HEK293T (cell line): ENCODE data around the gene XPO1.
"Not testable (repeated sequence)": the region's sequence is repeated elsewhere in the genome, so short reads cannot be mapped to it uniquely, and the experiment has no call there.

Source experiments
- ARNT ChIP-seq: fragments of 450-650 bp; IDR thresholded peaks from 2 replicates; pipeline ENCODE4 v1.6.1; 2017; ENCODE audit warnings: mild to moderate bottlenecking
- BHLHE40 ChIP-seq: fragments of 450-650 bp; IDR thresholded peaks from 2 replicates; pipeline ENCODE4 v1.6.1; 2016; ENCODE audit warnings: mild to moderate bottlenecking, moderate library complexity, borderline replicate concordance
- CTBP1 ChIP-seq: fragments of 450-650 bp; IDR thresholded peaks from 2 replicates; pipeline ENCODE4 v1.6.1; 2016; ENCODE audit warnings: borderline replicate concordance
- ELF4 ChIP-seq: fragments of 450-650 bp; IDR thresholded peaks from 2 replicates; pipeline ENCODE4 v1.6.1; 2017; ENCODE audit warnings: antibody characterized with exemption
- FOXA1 ChIP-seq: fragments of 450-650 bp; IDR thresholded peaks from 2 replicates; pipeline ENCODE4 v1.6.1; 2016; ENCODE audit warnings: mild to moderate bottlenecking
- FOXK2 ChIP-seq: fragments of 450-650 bp; IDR thresholded peaks from 2 replicates; pipeline ENCODE4 v1.6.1; 2016; ENCODE audit warnings: mild to moderate bottlenecking
- FOXM1 ChIP-seq: fragments of 450-650 bp; IDR thresholded peaks from 2 replicates; pipeline ENCODE4 v1.6.1; 2017; ENCODE audit warnings: mild to moderate bottlenecking, borderline replicate concordance
- NFRKB ChIP-seq: fragments of 450-650 bp; IDR thresholded peaks from 2 replicates; pipeline ENCODE4 v1.6.1; 2016; ENCODE audit warnings: mild to moderate bottlenecking, moderate library complexity
- SP1 ChIP-seq: fragments of 450-650 bp; IDR thresholded peaks from 2 replicates; pipeline ENCODE4 v1.6.1; 2017
- TARDBP ChIP-seq: fragments of 450-650 bp; IDR thresholded peaks from 2 replicates; pipeline ENCODE4 v1.6.1; 2016
- ZNF384 ChIP-seq: fragments of 450-650 bp; IDR thresholded peaks from 2 replicates; pipeline ENCODE4 v1.6.1; 2016

DNA sequence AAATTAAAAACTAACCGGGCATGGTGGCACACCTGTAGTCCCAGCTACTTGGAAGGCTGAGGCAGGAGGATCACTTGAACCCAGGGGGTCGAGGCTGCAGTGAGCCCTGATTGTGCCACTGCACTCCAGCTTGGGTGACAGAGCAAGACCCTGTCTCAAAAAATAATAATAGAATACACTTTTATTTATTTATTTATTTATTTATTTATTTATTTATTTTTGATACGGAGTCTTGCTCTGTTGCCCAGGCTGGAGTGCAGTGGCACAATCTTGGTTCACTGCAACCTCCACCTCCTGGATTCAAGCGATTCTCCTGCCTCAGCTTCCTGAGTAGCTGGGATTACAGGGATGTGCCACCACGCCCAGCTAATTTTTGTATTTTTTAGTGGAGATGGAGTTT, 48.8 kb upstream of the XPO1 start:
- not testable (repeated sequence) for TF ChIP-seq SP1, BHLHE40, CTBP1, TARDBP, FOXK2, FOXM1, NFRKB, ELF4, ZNF384, FOXA1, ARNT
